Measurements from ENCODE around the gene TTLL10. TPM values are rescaled to one million over a fixed set of nuclear protein-coding genes. Genes with fewer than 3 reads are reported as not detected.

The TTLL10 gene
- total RNA-seq, 1 donor from 2014 or later, result not detected

DNA sequence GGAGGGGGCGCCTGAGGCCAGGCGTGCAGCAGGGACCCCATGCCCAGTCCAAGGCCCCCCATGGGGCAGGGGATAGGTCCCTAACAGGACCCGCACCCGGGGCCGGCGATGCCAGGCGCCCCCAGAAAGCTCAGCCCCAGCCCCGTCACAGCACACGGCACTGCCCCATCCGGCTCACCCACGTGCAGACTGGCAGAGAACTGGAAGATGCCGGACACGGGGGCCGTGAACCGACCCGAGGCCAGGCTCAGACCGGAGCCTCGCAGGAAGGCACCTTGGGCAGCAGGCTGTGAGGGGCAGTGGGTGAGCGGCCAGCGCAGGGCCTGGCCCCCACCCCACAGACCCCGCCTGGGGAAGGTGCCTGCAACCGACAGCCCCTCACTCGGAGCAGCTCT lies 69.6 kb downstream of the TTLL10 start:
- H3K27me3 Mint-ChIP-seq (ENCODE audit: low read depth, unreplicated experiment), result no peaks in the 10 kb centered on the region
- Histone ChIP-seq H3K27me3 (ENCODE audit: insufficient read depth, low read length) (peaks cover 3% of the 10 kb centered on the region), H4K20me1 (ENCODE audit: insufficient read depth, low read length) (peaks cover 6% of the 10 kb centered on the region), H3K4me3 (ENCODE audit: insufficient read depth, low read depth, low read length) (no peak overlapping the region), H3K27ac (ENCODE audit: low read depth, low read length) (no peak overlapping the region), H3K79me2 (ENCODE audit: insufficient read depth, low read length) (no peaks in the 10 kb centered on the region), H2AFZ (ENCODE audit: low read depth, low read length) (no peak overlapping the region), H3K4me2 (ENCODE audit: low read length) (no peak overlapping the region), H3K9ac (ENCODE audit: low read length) (no peak overlapping the region), H3K4me1 (ENCODE audit: insufficient read depth, low read length) (no peaks in the 10 kb centered on the region), H3K36me3 (ENCODE audit: insufficient read depth, low read length) (no peaks in the 10 kb centered on the region), H3K9me3 (ENCODE audit: insufficient read depth, low read depth, low read length) (no peaks in the 10 kb centered on the region)
- H3K27ac Mint-ChIP-seq (ENCODE audit: unreplicated experiment), result no peak overlapping the region
- FAIRE-seq (no peak), DNase-seq (ENCODE audit: low read depth) (no peak)
- no peaks in the 10 kb centered on the region for H3K36me3 Mint-ChIP-seq (ENCODE audit: low read depth, unreplicated experiment)
- H3K4me3 Mint-ChIP-seq (ENCODE audit: unreplicated experiment), result no peak overlapping the region
- no peaks in the 10 kb centered on the region for H3K4me1 Mint-ChIP-seq (ENCODE audit: low read depth, unreplicated experiment)
- H3K9me3 Mint-ChIP-seq (ENCODE audit: unreplicated experiment), result no peaks in the 10 kb centered on the region
- TF ChIP-seq, protein P1, sequence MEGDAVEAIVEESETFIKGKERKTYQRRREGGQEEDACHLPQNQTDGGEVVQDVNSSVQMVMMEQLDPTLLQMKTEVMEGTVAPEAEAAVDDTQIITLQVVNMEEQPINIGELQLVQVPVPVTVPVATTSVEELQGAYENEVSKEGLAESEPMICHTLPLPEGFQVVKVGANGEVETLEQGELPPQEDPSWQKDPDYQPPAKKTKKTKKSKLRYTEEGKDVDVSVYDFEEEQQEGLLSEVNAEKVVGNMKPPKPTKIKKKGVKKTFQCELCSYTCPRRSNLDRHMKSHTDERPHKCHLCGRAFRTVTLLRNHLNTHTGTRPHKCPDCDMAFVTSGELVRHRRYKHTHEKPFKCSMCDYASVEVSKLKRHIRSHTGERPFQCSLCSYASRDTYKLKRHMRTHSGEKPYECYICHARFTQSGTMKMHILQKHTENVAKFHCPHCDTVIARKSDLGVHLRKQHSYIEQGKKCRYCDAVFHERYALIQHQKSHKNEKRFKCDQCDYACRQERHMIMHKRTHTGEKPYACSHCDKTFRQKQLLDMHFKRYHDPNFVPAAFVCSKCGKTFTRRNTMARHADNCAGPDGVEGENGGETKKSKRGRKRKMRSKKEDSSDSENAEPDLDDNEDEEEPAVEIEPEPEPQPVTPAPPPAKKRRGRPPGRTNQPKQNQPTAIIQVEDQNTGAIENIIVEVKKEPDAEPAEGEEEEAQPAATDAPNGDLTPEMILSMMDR (IDR thresholded peaks at IDR 0.05; ENCODE audit: insufficient read depth, low read depth, low read length), result no peak
- no peak for TF ChIP-seq EZH2 (IDR thresholded peaks at IDR 0.05; ENCODE audit: insufficient read depth, low read length)

GRCh38 chr1:1243807-1244191 lies 70.1 kb downstream of the TTLL10 start:
- Histone ChIP-seq H2AFZ (ENCODE audit: low read depth, low read length) (no peak overlapping the region), H3K4me1 (ENCODE audit: insufficient read depth, low read length) (no peaks in the 10 kb centered on the region), H4K20me1 (ENCODE audit: insufficient read depth, low read length) (peaks cover 6% of the 10 kb centered on the region), H3K79me2 (ENCODE audit: insufficient read depth, low read length) (no peaks in the 10 kb centered on the region), H3K9ac (ENCODE audit: low read length) (no peak overlapping the region), H3K4me3 (ENCODE audit: insufficient read depth, low read depth, low read length) (no peak overlapping the region), H3K9me3 (ENCODE audit: insufficient read depth, low read depth, low read length) (no peaks in the 10 kb centered on the region), H3K36me3 (ENCODE audit: insufficient read depth, low read length) (no peaks in the 10 kb centered on the region), H3K27me3 (ENCODE audit: insufficient read depth, low read length) (peaks cover 3% of the 10 kb centered on the region), H3K4me2 (ENCODE audit: low read length) (no peak overlapping the region), H3K27ac (ENCODE audit: low read depth, low read length) (no peak overlapping the region)
- no peak for TF ChIP-seq EZH2 (IDR thresholded peaks at IDR 0.05; ENCODE audit: insufficient read depth, low read length)
- TF ChIP-seq, protein P1 (IDR thresholded peaks at IDR 0.05; ENCODE audit: insufficient read depth, low read depth, low read length), result no peak
- FAIRE-seq, result no peak
- no peak overlapping the region for H3K4me3 Mint-ChIP-seq (ENCODE audit: unreplicated experiment)
- DNase-seq (ENCODE audit: low read depth), result no peak
- no peaks in the 10 kb centered on the region for H3K9me3 Mint-ChIP-seq (ENCODE audit: unreplicated experiment)
- H3K36me3 Mint-ChIP-seq (ENCODE audit: low read depth, unreplicated experiment), result no peaks in the 10 kb centered on the region
- no peaks in the 10 kb centered on the region for H3K27me3 Mint-ChIP-seq (ENCODE audit: low read depth, unreplicated experiment)
- no peaks in the 10 kb centered on the region for H3K4me1 Mint-ChIP-seq (ENCODE audit: low read depth, unreplicated experiment)
- H3K27ac Mint-ChIP-seq (ENCODE audit: unreplicated experiment), result no peak overlapping the region

- peaks cover 3% of the 10 kb centered on the region for H3K27me3 ChIP-seq (ENCODE audit: insufficient read depth, low read length)
- no peaks in the 10 kb centered on the region for H3K4me1 ChIP-seq (ENCODE audit: insufficient read depth, low read length)
- FAIRE-seq (no peak), DNase-seq (ENCODE audit: low read depth) (no peak)
- H3K4me3 ChIP-seq (ENCODE audit: insufficient read depth, low read depth, low read length), result no peak overlapping the region
- Mint-ChIP-seq H3K27ac (ENCODE audit: unreplicated experiment) (no peak overlapping the region), H3K4me1 (ENCODE audit: low read depth, unreplicated experiment) (no peaks in the 10 kb centered on the region), H3K36me3 (ENCODE audit: low read depth, unreplicated experiment) (no peaks in the 10 kb centered on the region), H3K9me3 (ENCODE audit: unreplicated experiment) (no peaks in the 10 kb centered on the region), H3K27me3 (ENCODE audit: low read depth, unreplicated experiment) (no peaks in the 10 kb centered on the region), H3K4me3 (ENCODE audit: unreplicated experiment) (no peak overlapping the region)
- TF ChIP-seq, protein P1 (IDR thresholded peaks at IDR 0.05; ENCODE audit: insufficient read depth, low read depth, low read length), result no peak
- no peak for TF ChIP-seq EZH2 (IDR thresholded peaks at IDR 0.05; ENCODE audit: insufficient read depth, low read length)
- H3K4me2 ChIP-seq (ENCODE audit: low read length), result no peak overlapping the region
- H3K79me2 ChIP-seq (ENCODE audit: insufficient read depth, low read length), result no peaks in the 10 kb centered on the region
- H3K27ac ChIP-seq (ENCODE audit: low read depth, low read length), result no peak overlapping the region
- no peak overlapping the region for H3K9ac ChIP-seq (ENCODE audit: low read length)
- H3K36me3 ChIP-seq (ENCODE audit: insufficient read depth, low read length), result no peaks in the 10 kb centered on the region
- no peak overlapping the region for H2AFZ ChIP-seq (ENCODE audit: low read depth, low read length)
- H3K9me3 ChIP-seq (ENCODE audit: insufficient read depth, low read depth, low read length), result no peaks in the 10 kb centered on the region
- H4K20me1 ChIP-seq (ENCODE audit: insufficient read depth, low read length), result peaks cover 6% of the 10 kb centered on the region
Observed at GRCh38 chr1:1244192-1244811, 70.6 kb downstream of the TTLL10 start.

Measured in astrocyte (in vitro differentiated cells and primary cell).